Limb (tissue), 2 donors: Measurements from ENCODE around the gene SDC1.
A peak's percentile ranks its signal among the peaks of the same experiment; 100 is the strongest.

Experiments used
- DNase-seq, 2 donors: peaks; one replicate each; pipeline ENCODE4 v3.0.0-alpha.2; 2016; ENCODE audit errors: extremely low spot score in 2 of 2

The SDC1 gene

GRCh38 chr2:20186078-20186854, 38.7 kb downstream of the SDC1 start:
- DNase-seq, result no peak

- no peak for DNase-seq
Observed at GRCh38 chr2:20185176-20186022, 39.5 kb downstream of the SDC1 start.

- DNase-seq, result no peak
Observed at GRCh38 chr2:20184067-20184938, 40.6 kb downstream of the SDC1 start.

GRCh38 chr2:20183373-20183772, 41.6 kb downstream of the SDC1 start:
- DNase-seq, result no peak

- DNase-seq, result no peak
Observed at GRCh38 chr2:20182241-20182931, 42.5 kb downstream of the SDC1 start.

GRCh38 chr2:20181761-20182160, 43.2 kb downstream of the SDC1 start:
- DNase-seq, result no peak

- DNase-seq, result no peak
Observed at GRCh38 chr2:20180676-20181648, 44.0 kb downstream of the SDC1 start.

- no peak for DNase-seq
Observed at GRCh38 chr2:20179755-20180594, 45.0 kb downstream of the SDC1 start.

GRCh38 chr2:20179466-20179754, 45.5 kb downstream of the SDC1 start:
- no peak for DNase-seq

- no peak for DNase-seq
Observed at GRCh38 chr2:20178666-20179465, 46.1 kb downstream of the SDC1 start.

GRCh38 chr2:20178249-20178607, 46.7 kb downstream of the SDC1 start:
- DNase-seq, result no peak

- DNase-seq, result no peak
Observed at GRCh38 chr2:20177556-20178248, 47.2 kb downstream of the SDC1 start.

- no peak for DNase-seq
Observed at GRCh38 chr2:20176760-20177159, 48.2 kb downstream of the SDC1 start.

- no peak for DNase-seq
Observed at GRCh38 chr2:20175931-20176330, 49.0 kb downstream of the SDC1 start.

GRCh38 chr2:20175267-20175666, 49.7 kb downstream of the SDC1 start:
- DNase-seq, result peak in 1 of 2 donors; percentile 8

GRCh38 chr2:20174410-20174809, 50.5 kb downstream of the SDC1 start:
- DNase-seq, result no peak

GRCh38 chr2:20173496-20174402, 51.2 kb downstream of the SDC1 start:
- DNase-seq, result peak in 1 of 2 donors; percentile 15
